ENCODE results near the gene ABHD14A. TPM values are rescaled to one million over a fixed set of nuclear protein-coding genes. Genes with fewer than 3 reads are reported as not detected.
A peak's percentile ranks its signal among the peaks of the same experiment; 100 is the strongest.

ABHD14A gene
- total RNA-seq, 3 donors from 2014 or later, result 11.8 to 19.7 (median 12.6) TPM

- ATAC-seq (no peak), DNase-seq (no peak)
- peaks cover 23% of the 10 kb centered on the region for H3K27me3 Mint-ChIP-seq (ENCODE audit: low read depth)
- peaks cover 4% of the 10 kb centered on the region for H3K4me1 Mint-ChIP-seq (ENCODE audit: low read depth)
- no peak overlapping the region for H3K4me3 Mint-ChIP-seq
- no peaks in the 10 kb centered on the region for H3K9me3 Mint-ChIP-seq
- H3K36me3 Mint-ChIP-seq (ENCODE audit: insufficient read depth), result peaks cover 7% of the 10 kb centered on the region
Measured at GRCh38 chr3:51957520-51958205, 17.2 kb upstream of the ABHD14A start.

- DNase-seq (no peak), ATAC-seq (no peak)
Measured at GRCh38 chr3:51958603-51959521, 16.0 kb upstream of the ABHD14A start.

GRCh38 chr3:51959651-51960050 is 15.2 kb upstream of the ABHD14A start:
- Mint-ChIP-seq H3K9me3 (no peaks in the 10 kb centered on the region), H3K36me3 (ENCODE audit: insufficient read depth) (peaks cover 7% of the 10 kb centered on the region), H3K4me3 (no peak overlapping the region), H3K4me1 (ENCODE audit: low read depth) (peaks cover 4% of the 10 kb centered on the region), H3K27me3 (ENCODE audit: low read depth) (peaks cover 13% of the 10 kb centered on the region)
- ATAC-seq, result no peak
- no peak for DNase-seq

More at GRCh38 chr3:51958603-51959521, 16.0 kb upstream of the ABHD14A start:
- Mint-ChIP-seq H3K27me3 (ENCODE audit: low read depth) (peaks cover 20% of the 10 kb centered on the region), H3K4me1 (ENCODE audit: low read depth) (peaks cover 4% of the 10 kb centered on the region), H3K9me3 (no peaks in the 10 kb centered on the region), H3K4me3 (no peak overlapping the region), H3K36me3 (ENCODE audit: insufficient read depth) (peaks cover 7% of the 10 kb centered on the region)

- ATAC-seq (no peak), DNase-seq (no peak)
- peaks cover 8% of the 10 kb centered on the region for H3K4me1 Mint-ChIP-seq (ENCODE audit: low read depth)
- no peak overlapping the region for H3K4me3 Mint-ChIP-seq
- H3K36me3 Mint-ChIP-seq (ENCODE audit: insufficient read depth), result peaks cover 7% of the 10 kb centered on the region
- H3K9me3 Mint-ChIP-seq, result no peaks in the 10 kb centered on the region
- H3K27me3 Mint-ChIP-seq (ENCODE audit: low read depth), result peaks cover 6% of the 10 kb centered on the region
Measured at GRCh38 chr3:51960386-51960785, 14.5 kb upstream of the ABHD14A start.

- no peak overlapping the region for H3K4me3 Mint-ChIP-seq
- DNase-seq, result no peak
- H3K36me3 Mint-ChIP-seq (ENCODE audit: insufficient read depth), result peaks cover 7% of the 10 kb centered on the region
- H3K27me3 Mint-ChIP-seq (ENCODE audit: low read depth), result peaks cover 6% of the 10 kb centered on the region
- H3K4me1 Mint-ChIP-seq (ENCODE audit: low read depth), result peaks cover 8% of the 10 kb centered on the region
- ATAC-seq, result no peak
- no peaks in the 10 kb centered on the region for H3K9me3 Mint-ChIP-seq
Measured at GRCh38 chr3:51961011-51961410, 13.9 kb upstream of the ABHD14A start.

- H3K36me3 Mint-ChIP-seq (ENCODE audit: insufficient read depth), result peaks cover 7% of the 10 kb centered on the region
- no peaks in the 10 kb centered on the region for H3K9me3 Mint-ChIP-seq
- ATAC-seq (no peak), DNase-seq (no peak)
- no peak overlapping the region for H3K4me3 Mint-ChIP-seq
- H3K4me1 Mint-ChIP-seq (ENCODE audit: low read depth), result peaks cover 6% of the 10 kb centered on the region
- peaks cover under 1% of the 10 kb centered on the region for H3K27me3 Mint-ChIP-seq (ENCODE audit: low read depth)
Measured at GRCh38 chr3:51961602-51962569, 13.0 kb upstream of the ABHD14A start.

GRCh38 chr3:51962854-51963530 is 11.9 kb upstream of the ABHD14A start:
- DNase-seq, result no peak
- H3K9me3 Mint-ChIP-seq, result no peaks in the 10 kb centered on the region
- peaks cover 7% of the 10 kb centered on the region for H3K36me3 Mint-ChIP-seq (ENCODE audit: insufficient read depth)
- H3K4me3 Mint-ChIP-seq, result no peak overlapping the region
- no peak for ATAC-seq
- H3K4me1 Mint-ChIP-seq (ENCODE audit: low read depth), result peaks cover 6% of the 10 kb centered on the region
- no peaks in the 10 kb centered on the region for H3K27me3 Mint-ChIP-seq (ENCODE audit: low read depth)

GRCh38 chr3:51963951-51964451 is 10.9 kb upstream of the ABHD14A start:
- H3K27me3 Mint-ChIP-seq (ENCODE audit: low read depth), result no peaks in the 10 kb centered on the region
- H3K9me3 Mint-ChIP-seq, result no peaks in the 10 kb centered on the region
- peaks cover 4% of the 10 kb centered on the region for H3K36me3 Mint-ChIP-seq (ENCODE audit: insufficient read depth)
- ATAC-seq (no peak), DNase-seq (no peak)
- H3K4me3 Mint-ChIP-seq, result no peak overlapping the region
- H3K4me1 Mint-ChIP-seq (ENCODE audit: low read depth), result peaks cover 7% of the 10 kb centered on the region

- Mint-ChIP-seq H3K9me3 (no peaks in the 10 kb centered on the region), H3K4me1 (ENCODE audit: low read depth) (peaks cover 9% of the 10 kb centered on the region), H3K4me3 (no peak overlapping the region), H3K27me3 (ENCODE audit: low read depth) (no peaks in the 10 kb centered on the region), H3K36me3 (ENCODE audit: insufficient read depth) (peaks cover 4% of the 10 kb centered on the region)
- DNase-seq (no peak), ATAC-seq (no peak)
Measured at GRCh38 chr3:51964521-51964920, 10.3 kb upstream of the ABHD14A start.

GRCh38 chr3:51966016-51966415 is 8.8 kb upstream of the ABHD14A start:
- H3K27me3 Mint-ChIP-seq (ENCODE audit: low read depth), result no peaks in the 10 kb centered on the region
- peak overlapping the region; percentile 81 for H3K4me3 Mint-ChIP-seq
- ATAC-seq, result no peak
- no peak for DNase-seq
- no peaks in the 10 kb centered on the region for H3K9me3 Mint-ChIP-seq
- H3K4me1 Mint-ChIP-seq (ENCODE audit: low read depth), result peaks cover 10% of the 10 kb centered on the region
- H3K36me3 Mint-ChIP-seq (ENCODE audit: insufficient read depth), result peaks cover 4% of the 10 kb centered on the region

- Mint-ChIP-seq H3K36me3 (ENCODE audit: insufficient read depth) (no peaks in the 10 kb centered on the region), H3K27me3 (ENCODE audit: low read depth) (no peaks in the 10 kb centered on the region), H3K4me3 (peak overlapping the region; percentile 81), H3K9me3 (no peaks in the 10 kb centered on the region), H3K4me1 (ENCODE audit: low read depth) (peaks cover 10% of the 10 kb centered on the region)
- ATAC-seq, result no peak
- DNase-seq, result no peak
Measured at GRCh38 chr3:51966486-51966885, 8.4 kb upstream of the ABHD14A start.

GRCh38 chr3:51966922-51967383 is 7.9 kb upstream of the ABHD14A start:
- H3K9me3 Mint-ChIP-seq, result no peaks in the 10 kb centered on the region
- peak overlapping the region; percentile 81 for H3K4me3 Mint-ChIP-seq
- H3K36me3 Mint-ChIP-seq (ENCODE audit: insufficient read depth), result no peaks in the 10 kb centered on the region
- peak; percentile 74 to 75 for ATAC-seq
- H3K4me1 Mint-ChIP-seq (ENCODE audit: low read depth), result peaks cover 10% of the 10 kb centered on the region
- H3K27me3 Mint-ChIP-seq (ENCODE audit: low read depth), result no peaks in the 10 kb centered on the region
- no peak for DNase-seq

GRCh38 chr3:51967384-51968169 is 7.3 kb upstream of the ABHD14A start, which contains the start of gene PCBP4:
PCBP4 (minus strand) TSS chr3:51967454; CDS start chr3:51961240, 6,214 bp downstream.
- no peak for DNase-seq
- ATAC-seq, result peak; percentile 76 to 80
- Mint-ChIP-seq H3K9me3 (no peaks in the 10 kb centered on the region), H3K4me3 (peak within 1 kb of the TSS; percentile 82), H3K4me1 (ENCODE audit: low read depth) (peaks cover 10% of the 10 kb centered on the region), H3K36me3 (ENCODE audit: insufficient read depth) (no peaks in the 10 kb centered on the region), H3K27me3 (ENCODE audit: low read depth) (no peaks in the 10 kb centered on the region)

All from activated T-cell treated with anti-CD3 and anti-CD28 coated beads, Interleukin-2, amount 50 U/mL, for 4 hours (primary cell).